B cell (primary cell): ENCODE data around the gene TMX2. TPM values are rescaled to one million over a fixed set of nuclear protein-coding genes. Genes with fewer than 3 reads are reported as not detected.

Experiments
- ATAC-seq: fragments of 200-7000 bp; cut with Tn5 transposase; one replicate; pipeline ENCODE4 v1.10.0; 2021; ENCODE audit warnings: low read depth, mild to moderate bottlenecking, moderate number of reproducible peaks, moderate library complexity
- CTCF ChIA-PET: fragments of 350-600 bp; sonication (Branson Sonifier 250); formaldehyde crosslinking; loops from one replicate; lab custom pipeline; 2021; ENCODE audit warnings: antibody characterized with exemption, inconsistent platforms; lab: Charles Lee
- POLR2A ChIA-PET: fragments of 350-600 bp; sonication (Branson Sonifier 250); formaldehyde crosslinking; loops from one replicate; lab custom pipeline; 2021; ENCODE audit warnings: antibody characterized with exemption; lab: Charles Lee
- DNase-seq: peaks from one replicate; pipeline ENCODE4 v3.0.0; 2013
- H2AFZ ChIP-seq: 2 replicates; pipeline ENCODE4 v1.6.1; 2012; ENCODE audit warnings: mild to moderate bottlenecking, low read depth, low read length; ENCODE audit not compliant: insufficient read depth, poor library complexity, severe bottlenecking
- H3K27ac ChIP-seq, 2 donors: 1 replicate in 1 of 2; 2 replicates in 1 of 2; pipeline ENCODE4 v1.5.1; 2012 to 2013; ENCODE audit warnings: low read length in 2 of 2, mild to moderate bottlenecking in 2 of 2, moderate library complexity in 1 of 2
- H3K27me3 ChIP-seq, 4 experiments: fragments of 200-600 bp in 1 of 4; sonication (generic) in 1 of 4; replicated peaks in 1 of 4; 1 replicate in 2 of 4; 2 replicates in 2 of 4; pipeline versions ENCODE4 v1.6.1 to v1.7.0; 2013 to 2016; ENCODE audit warnings: low read length in 3 of 4, mild to moderate bottlenecking in 2 of 4, mixed read lengths in 1 of 4, moderate library complexity in 1 of 4; ENCODE audit not compliant: insufficient read depth in 4 of 4, control insufficient read depth in 3 of 4; ENCODE audit errors: control extremely low read depth in 1 of 4
- H3K36me3 ChIP-seq, 2 experiments: replicated peaks in 1 of 2; 1 replicate in 1 of 2; 2 replicates in 1 of 2; pipeline versions ENCODE4 v1.6.1 to v1.7.1; 2013; ENCODE audit warnings: low read length in 1 of 2; ENCODE audit not compliant: insufficient read depth in 2 of 2, control insufficient read depth in 1 of 2; ENCODE audit errors: control extremely low read depth in 1 of 2, extremely low read depth in 1 of 2
- H3K4me1 ChIP-seq, 2 donors: fragments of 200-600 bp in 1 of 2; sonication (generic) in 1 of 2; 1 replicate in 1 of 2; 2 replicates in 1 of 2; pipeline versions ENCODE4 v1.5.1 to v1.6.1; 2013 to 2017; ENCODE audit warnings: low read length in 2 of 2; ENCODE audit not compliant: control insufficient read depth in 2 of 2, insufficient read depth in 2 of 2
- H3K4me2 ChIP-seq: replicated peaks from 2 replicates; pipeline ENCODE3; 2012; ENCODE audit warnings: mild to moderate bottlenecking, low read depth, low read length; ENCODE audit not compliant: poor library complexity, severe bottlenecking
- H3K4me3 ChIP-seq, 5 experiments: fragments of 200-600 bp in 1 of 5; sonication (generic) in 1 of 5; 1 replicate in 3 of 5; 2 replicates in 2 of 5; pipeline versions ENCODE4 v1.5.1 to v1.7.0; 2011 to 2016; ENCODE audit warnings: low read length in 4 of 5, mild to moderate bottlenecking in 4 of 5, low read depth in 2 of 5, control low read depth in 1 of 5, moderate library complexity in 1 of 5; ENCODE audit not compliant: insufficient read depth in 1 of 5; ENCODE audit errors: control extremely low read depth in 1 of 5, extremely low read depth in 1 of 5
- H3K79me2 ChIP-seq: fragments of 200-600 bp; sonication (generic); one replicate; pipeline ENCODE4 v1.6.0; 2016; ENCODE audit warnings: low read length; ENCODE audit not compliant: control insufficient read depth, insufficient read depth
- H3K9ac ChIP-seq: fragments of 200-600 bp; sonication (generic); 2 replicates; pipeline ENCODE4 v1.6.1; 2017; ENCODE audit warnings: mild to moderate bottlenecking, low read length, moderate library complexity
- H3K9me3 ChIP-seq, 3 donors: one replicate each; pipeline versions ENCODE4 v1.6.1 to v1.7.1; 2013; ENCODE audit warnings: low read length in 2 of 3; ENCODE audit not compliant: control insufficient read depth in 2 of 3, insufficient read depth in 1 of 3; ENCODE audit errors: control extremely low read depth in 1 of 3
- H4K20me1 ChIP-seq: 2 replicates; pipeline ENCODE4 v1.6.0; 2012; ENCODE audit warnings: mild to moderate bottlenecking, low read length; ENCODE audit not compliant: insufficient read depth, control insufficient read depth, poor library complexity, severe bottlenecking
- H3K27ac Mint-ChIP-seq: one replicate; pipeline ENCODE4 v1.8.0; 2021; ENCODE audit warnings: mixed read lengths
- H3K27me3 Mint-ChIP-seq: one replicate; pipeline ENCODE4 v1.8.0; 2021; ENCODE audit warnings: mixed read lengths
- H3K4me1 Mint-ChIP-seq: one replicate; pipeline ENCODE4 v1.8.0; 2021; ENCODE audit warnings: mixed read lengths
- H3K4me3 Mint-ChIP-seq: one replicate; pipeline ENCODE4 v1.8.0; 2021; ENCODE audit warnings: mixed read lengths
- H3K9me3 Mint-ChIP-seq: one replicate; pipeline ENCODE4 v1.8.0; 2022; ENCODE audit warnings: mixed read lengths; ENCODE audit not compliant: insufficient read depth
- CTCF ChIP-seq: fragments of 200-600 bp; IDR thresholded peaks from one replicate; pipeline ENCODE4 v1.8.0; 2022; ENCODE audit warnings: antibody characterized with exemption, mild to moderate bottlenecking
- EZH2 ChIP-seq: IDR thresholded peaks from 2 replicates; pipeline ENCODE4 v1.6.1; 2012; ENCODE audit warnings: borderline replicate concordance, low read depth, mild to moderate bottlenecking, moderate library complexity, low read length; ENCODE audit not compliant: insufficient read depth, poor library complexity, severe bottlenecking
- WGBS: methylation state at CpG from one replicate; pipeline ENCODE4 v1.1.5; 2013; ENCODE audit warnings: missing lambda C conversion rate; ENCODE audit not compliant: insufficient coverage; 5-methylcytosine and 5-hydroxymethylcytosine counted together
- intact Hi-C: fragments of 100-400 bp; cut with micrococcal nuclease; formaldehyde crosslinking; loops from one replicate; pipeline ENCODE4 v1.10.0; 2022
- polyA plus RNA-seq: library from polyadenylated mRNA; depleted of rRNA; stranded (reverse); fragments of >200 nt; gene quantifications from 2 replicates; pipeline ENCODE4 v1.2.3, GENCODE V29; 2012
- total RNA-seq, 2 donors: library from RNA; stranded (reverse); fragments of 120-200 nt in 1 of 2; gene quantifications; 1 replicate in 1 of 2; 2 replicates in 1 of 2; pipeline versions ENCODE4 v1.2.3 to v1.2.4, GENCODE V29; 2013 to 2022

The TMX2 gene
- total and polyA plus RNA-seq, 2 donors (not counting 1 experiment from before 2014, with no cell fraction given) = 40.3 to 60.2 TPM

- Histone ChIP-seq H3K27me3 (no peaks in the 10 kb centered on the region), H2AFZ (no peak overlapping the region), H3K9ac (no peak overlapping the region), H3K36me3 (peaks cover 10 to 65% of the 10 kb centered on the region in 2 experiments), H4K20me1 (peaks cover 6% of the 10 kb centered on the region), H3K27ac (no peak overlapping the region), H3K79me2 (no peaks in the 10 kb centered on the region), H3K4me1 (no peaks in the 10 kb centered on the region), H3K9me3 (no peaks in the 10 kb centered on the region), H3K4me2 (no peak overlapping the region), H3K4me3 (no peak overlapping the region)
- no peak for TF ChIP-seq CTCF
- TF ChIP-seq EZH2 = no peak
- ATAC-seq = no peak
- ChIA-PET POLR2A (no interaction called here), CTCF (no interaction called here)
- no peaks in the 10 kb centered on the region for H3K27me3 Mint-ChIP-seq
- H3K4me1 Mint-ChIP-seq = no peaks in the 10 kb centered on the region
- H3K9me3 Mint-ChIP-seq = no peaks in the 10 kb centered on the region
- intact Hi-C loops = no loop called here
- H3K4me3 Mint-ChIP-seq = no peak overlapping the region
- WGBS = no CpG with 5 or more reads among the region's 3 CpGs
- H3K27ac Mint-ChIP-seq = no peak overlapping the region
- DNase-seq = no peak
Observed at GRCh38 chr11:57700425-57700824, 12.0 kb upstream of the TMX2 start.

GRCh38 chr11:57703341-57703740 lies 9.1 kb upstream of the TMX2 start:
- Histone ChIP-seq H3K4me3 (no peak overlapping the region), H3K27ac (no peak overlapping the region), H3K4me1 (no peaks in the 10 kb centered on the region), H3K79me2 (peaks cover 16% of the 10 kb centered on the region), H3K27me3 (no peaks in the 10 kb centered on the region), H4K20me1 (no peaks in the 10 kb centered on the region), H3K36me3 (peaks cover 4 to 46% of the 10 kb centered on the region in 2 experiments), H3K9ac (no peak overlapping the region), H3K9me3 (no peaks in the 10 kb centered on the region), H2AFZ (no peak overlapping the region), H3K4me2 (no peak overlapping the region)
- ChIA-PET CTCF (interaction anchor here (0.7 to 3.2 kb wide), 2 partner anchors 30 to 97 kb away, joined by 4 to 19 read pairs; no protein-coding TSS in a partner anchor), POLR2A (interaction anchor here (0.6 kb wide), 1 partner anchor 26 kb away, joined by 3 read pairs; no protein-coding TSS in a partner anchor)
- no peak for TF ChIP-seq EZH2
- Mint-ChIP-seq H3K4me1 (peaks cover 4% of the 10 kb centered on the region), H3K27me3 (no peaks in the 10 kb centered on the region), H3K27ac (no peak overlapping the region), H3K4me3 (no peak overlapping the region), H3K9me3 (no peaks in the 10 kb centered on the region)
- intact Hi-C loops = no loop called here
- ATAC-seq (no peak), DNase-seq (no peak)
- 100% methylated on average over 1 of the region's 4 CpGs for WGBS
